GM12864 (cell line): Measurements from ENCODE around the gene MPP2.

Source experiments
- DNase-seq: peaks from one replicate; pipeline ENCODE4 v3.0.0-alpha.2; 2011; ENCODE audit warnings: low read depth
- H3K4me3 ChIP-seq: 2 replicates; pipeline ENCODE4 v1.5.1; 2011; ENCODE audit warnings: mild to moderate bottlenecking, low read depth, low read length, control low read depth
- CTCF ChIP-seq: IDR thresholded peaks from 2 replicates; pipeline ENCODE4 v1.5.1; 2011; ENCODE audit warnings: low read depth, mild to moderate bottlenecking, moderate library complexity, low read length, control low read depth, inconsistent platforms; ENCODE audit errors: missing control alignments

Gene MPP2

GRCh38 chr17:43890240-43890639 is 17.1 kb downstream of the MPP2 start:
- no peak for DNase-seq
- H3K4me3 ChIP-seq = no peak overlapping the region
- TF ChIP-seq CTCF = no peak

GRCh38 chr17:43888548-43888947 is 18.8 kb downstream of the MPP2 start:
- no peak for TF ChIP-seq CTCF
- DNase-seq = no peak
- no peak overlapping the region for H3K4me3 ChIP-seq

GRCh38 chr17:43882761-43883415 is 24.4 kb downstream of the MPP2 start:
- no peak for TF ChIP-seq CTCF
- DNase-seq = no peak

GRCh38 chr17:43881758-43882505 is 25.4 kb downstream of the MPP2 start:
- no peak for TF ChIP-seq CTCF
- no peak for DNase-seq
- no peak overlapping the region for H3K4me3 ChIP-seq

More at GRCh38 chr17:43882761-43883415, 24.4 kb downstream of the MPP2 start:
- H3K4me3 ChIP-seq = no peak overlapping the region

- TF ChIP-seq CTCF = no peak
- no peak for DNase-seq
- no peak overlapping the region for H3K4me3 ChIP-seq
Observed at GRCh38 chr17:43881181-43881580, 26.2 kb downstream of the MPP2 start.

GRCh38 chr17:43880420-43880991 is 26.8 kb downstream of the MPP2 start:
- H3K4me3 ChIP-seq = no peak overlapping the region
- no peak for DNase-seq
- TF ChIP-seq CTCF = peak; percentile 92
